Skin of body (tissue), 2 donors: Measurements from ENCODE around the gene OR2S2. TPM values are rescaled to one million over a fixed set of nuclear protein-coding genes. Genes with fewer than 3 reads are reported as not detected.
"Not testable (repeated sequence)": the region's sequence is repeated elsewhere in the genome, so short reads cannot be mapped to it uniquely, and the experiment has no call there.

Experiments
- DNase-seq: peaks from one replicate; lab custom pipeline; 2025; lab: John Stamatoyannopoulos, UW
- total RNA-seq: library from RNA; depleted of rRNA; stranded (reverse); fragments of >200 nt; gene quantifications from one replicate; pipeline ENCODE4 v1.2.3, GENCODE V29; 2014

The OR2S2 gene, protein sequence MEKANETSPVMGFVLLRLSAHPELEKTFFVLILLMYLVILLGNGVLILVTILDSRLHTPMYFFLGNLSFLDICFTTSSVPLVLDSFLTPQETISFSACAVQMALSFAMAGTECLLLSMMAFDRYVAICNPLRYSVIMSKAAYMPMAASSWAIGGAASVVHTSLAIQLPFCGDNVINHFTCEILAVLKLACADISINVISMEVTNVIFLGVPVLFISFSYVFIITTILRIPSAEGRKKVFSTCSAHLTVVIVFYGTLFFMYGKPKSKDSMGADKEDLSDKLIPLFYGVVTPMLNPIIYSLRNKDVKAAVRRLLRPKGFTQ
- total RNA-seq = not detected

DNA sequence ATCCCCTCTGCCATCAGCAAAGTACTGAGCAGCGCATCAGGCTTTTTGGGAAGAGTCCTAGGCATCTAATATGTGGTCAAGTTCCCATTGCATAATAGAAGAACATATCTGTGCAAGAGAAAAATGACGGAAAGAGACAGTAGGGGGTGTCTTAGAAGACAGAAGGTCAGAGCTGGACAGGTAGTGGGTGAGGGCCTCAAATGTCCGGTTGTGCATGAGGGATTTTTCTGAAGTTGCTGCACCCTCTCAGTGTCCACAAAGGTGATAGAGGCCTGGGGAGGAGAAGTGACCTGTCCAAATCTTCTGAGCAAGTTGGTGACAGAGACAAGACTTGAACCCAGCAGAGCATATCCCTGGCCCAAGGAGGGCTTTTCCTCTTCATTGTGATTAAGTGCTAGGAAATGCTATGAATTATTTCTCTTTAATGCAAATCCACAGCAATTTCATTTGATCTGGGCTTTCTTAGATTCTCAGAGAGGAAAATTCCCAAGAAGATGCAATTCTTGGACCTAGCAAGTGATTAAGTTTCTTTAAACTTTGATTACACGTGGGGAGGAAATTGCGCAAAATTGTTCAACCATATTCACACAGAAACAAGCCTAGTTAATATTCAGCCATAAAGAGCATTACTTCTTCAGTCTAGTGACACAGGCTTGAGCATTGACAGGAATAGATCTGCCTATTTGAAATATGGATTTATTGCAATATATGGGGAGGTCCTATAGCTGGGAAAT, at the start of gene OR2S2:
OR2S2 (minus strand) TSS at position 51 of the 734 bp plus-strand sequence. CDS start 56 bp downstream, outside the sequence.
- DNase-seq = no peak

DNA sequence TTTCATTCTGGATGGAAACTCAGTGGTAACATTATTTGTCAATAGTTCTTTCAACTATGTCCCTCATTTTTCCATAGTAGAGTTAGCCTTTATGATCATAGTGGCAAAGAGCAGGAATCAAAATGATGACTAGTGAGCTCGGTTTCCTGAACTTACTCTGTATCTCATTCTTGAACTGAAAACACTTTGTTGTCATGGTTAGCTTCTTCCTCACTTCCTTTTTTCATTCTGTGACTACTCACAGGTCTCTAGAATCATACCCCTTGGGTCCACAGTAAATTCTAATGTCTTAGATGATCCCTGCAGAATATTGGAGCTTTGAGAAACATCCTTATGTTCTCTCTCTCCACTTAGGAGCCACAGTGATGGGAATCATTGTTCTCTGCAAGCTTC, 49.4 kb upstream of the OR2S2 start:
- no peak for DNase-seq

DNA sequence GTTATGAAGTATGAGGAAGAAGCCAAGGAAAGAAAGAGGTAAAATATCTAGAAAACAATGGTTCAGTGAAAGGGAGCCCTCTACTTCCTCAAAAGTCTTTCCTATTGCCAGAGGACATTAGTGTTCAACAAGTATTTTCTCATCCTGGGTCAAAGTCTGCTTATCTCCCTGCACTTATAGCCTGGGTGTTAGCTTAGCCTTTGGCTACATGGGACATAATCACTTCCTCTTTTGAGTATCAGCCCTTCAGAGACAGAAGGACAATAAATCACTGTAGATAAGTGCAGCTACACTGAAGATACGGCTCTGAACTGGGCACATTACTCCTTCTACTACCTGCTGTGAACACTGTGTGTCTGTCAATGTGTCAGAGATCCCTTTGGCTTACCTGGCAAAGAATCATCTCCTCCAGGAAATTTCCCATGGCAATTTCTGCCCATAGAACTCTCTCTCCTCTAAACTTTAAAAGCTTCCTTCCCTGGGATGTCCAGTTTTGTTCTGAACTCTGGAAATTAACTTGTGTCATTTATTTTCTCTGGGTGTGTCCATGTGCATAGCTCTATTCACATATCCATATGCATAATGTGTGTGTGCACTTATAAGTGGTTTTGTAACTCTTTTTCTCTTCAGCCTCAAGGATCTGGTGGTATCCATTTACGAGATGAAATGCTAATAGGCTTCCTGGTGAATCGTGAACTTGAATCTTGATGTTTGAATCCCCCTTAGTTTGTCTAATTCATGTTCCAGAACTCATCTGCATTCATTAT, 48.8 kb upstream of the OR2S2 start:
- DNase-seq = no peak

DNA sequence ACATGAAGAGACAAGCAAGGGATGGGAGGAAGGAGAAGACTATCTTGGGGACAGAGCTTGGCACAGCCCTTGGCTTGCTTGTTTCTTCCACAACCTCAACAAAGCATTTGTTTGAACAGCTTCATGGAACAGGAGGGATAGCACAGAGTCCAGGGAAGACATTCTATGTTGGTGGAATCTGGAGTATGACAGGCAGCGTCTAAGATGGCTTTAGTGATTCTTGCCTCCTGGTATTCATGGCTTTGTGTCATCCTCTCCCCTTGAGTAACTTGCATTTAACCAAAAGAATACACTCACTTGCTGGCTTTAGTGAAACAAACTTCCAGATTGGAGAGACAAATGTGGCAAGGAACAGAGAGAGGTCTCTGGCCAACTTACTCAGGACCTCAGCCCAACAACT, 47.9 kb upstream of the OR2S2 start:
- no peak for DNase-seq

DNA sequence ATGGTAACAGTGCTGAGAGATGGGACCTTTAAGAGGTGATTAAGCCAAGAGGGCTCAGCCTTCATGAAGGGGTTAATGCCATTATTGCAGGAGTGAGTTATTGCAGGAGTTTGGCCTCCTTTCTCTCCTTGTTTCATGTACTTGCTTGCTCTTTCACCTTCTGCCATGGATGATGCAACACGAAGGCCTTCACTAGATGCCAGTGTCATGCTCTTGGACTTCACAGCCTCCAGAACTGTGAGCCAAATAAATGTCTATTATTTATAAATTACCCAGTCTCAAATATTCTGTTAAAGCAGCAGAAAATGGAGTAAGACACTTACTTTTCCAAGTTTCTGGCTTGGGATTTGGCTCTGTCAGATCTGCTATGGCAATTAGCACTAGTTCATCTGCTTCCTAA, 40.4 kb upstream of the OR2S2 start:
- DNase-seq = no peak

DNA sequence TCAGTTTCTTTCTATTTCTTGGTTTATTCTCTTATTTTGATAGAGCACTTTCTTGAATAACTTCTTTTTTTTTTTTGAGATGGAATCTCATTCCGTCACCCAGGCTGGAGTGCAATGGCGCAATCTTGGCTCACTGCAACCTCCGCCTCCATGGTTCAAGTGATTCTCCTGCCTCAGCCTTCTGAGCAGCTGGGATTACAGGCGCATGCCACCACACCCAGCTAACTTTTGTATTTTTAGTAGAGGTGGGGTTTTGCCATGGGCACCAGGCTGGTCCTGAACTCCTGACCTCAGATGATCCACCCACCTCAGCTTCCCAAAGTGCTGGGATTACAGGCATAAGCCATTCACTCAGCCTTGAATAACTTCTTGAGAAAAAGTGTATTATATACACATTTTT, 39.1 kb upstream of the OR2S2 start:
- DNase-seq = not testable (repeated sequence)

DNA sequence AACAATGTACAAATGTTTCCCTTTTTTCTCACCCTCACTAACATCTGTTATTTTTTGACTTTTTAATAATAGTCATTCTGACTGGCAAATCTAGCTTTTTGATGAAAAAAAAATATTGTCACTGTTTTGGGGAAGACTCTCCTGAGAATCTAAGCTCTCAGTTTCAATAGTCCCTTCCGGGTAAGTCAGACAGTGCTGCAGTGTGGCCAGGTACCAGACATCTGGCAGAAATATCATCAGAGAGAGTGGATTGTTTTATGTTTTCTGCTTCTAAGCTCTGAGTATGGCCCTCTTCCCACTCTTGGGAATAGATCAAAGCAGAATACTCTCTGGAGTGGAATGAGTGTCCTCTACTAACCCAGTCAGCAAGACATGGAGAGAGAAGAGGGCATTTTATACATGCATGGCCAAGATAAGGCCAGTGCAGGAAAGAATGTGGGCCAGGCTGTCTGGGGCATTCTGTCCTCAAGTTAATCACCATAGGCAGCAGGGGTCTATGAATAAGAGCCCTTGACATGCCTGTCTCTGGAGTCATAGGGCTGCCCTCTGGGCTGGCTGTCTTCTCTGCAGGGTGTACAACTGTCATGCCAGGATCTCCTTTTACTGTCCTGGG, 38.5 kb upstream of the OR2S2 start:
- DNase-seq = no peak

DNA sequence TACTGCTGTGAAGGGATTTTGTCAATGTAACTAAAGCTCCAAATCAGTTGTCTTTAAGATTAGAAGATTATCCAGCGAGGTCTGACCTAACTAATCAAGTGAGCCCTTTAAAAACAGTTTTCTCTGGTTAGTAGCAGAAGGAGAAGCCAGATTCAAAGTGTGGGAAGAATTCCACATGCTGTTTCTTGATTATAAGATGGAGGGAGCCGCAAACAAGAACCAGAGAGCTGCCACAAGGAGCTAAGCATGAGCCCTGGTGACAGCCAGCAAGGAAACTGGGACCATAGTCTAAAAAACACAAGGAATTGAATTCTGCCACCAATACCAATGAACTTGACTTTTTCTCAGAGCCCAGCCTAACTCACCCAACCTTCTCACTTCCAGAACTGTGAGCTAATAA, 37.0 kb upstream of the OR2S2 start:
- no peak for DNase-seq

DNA sequence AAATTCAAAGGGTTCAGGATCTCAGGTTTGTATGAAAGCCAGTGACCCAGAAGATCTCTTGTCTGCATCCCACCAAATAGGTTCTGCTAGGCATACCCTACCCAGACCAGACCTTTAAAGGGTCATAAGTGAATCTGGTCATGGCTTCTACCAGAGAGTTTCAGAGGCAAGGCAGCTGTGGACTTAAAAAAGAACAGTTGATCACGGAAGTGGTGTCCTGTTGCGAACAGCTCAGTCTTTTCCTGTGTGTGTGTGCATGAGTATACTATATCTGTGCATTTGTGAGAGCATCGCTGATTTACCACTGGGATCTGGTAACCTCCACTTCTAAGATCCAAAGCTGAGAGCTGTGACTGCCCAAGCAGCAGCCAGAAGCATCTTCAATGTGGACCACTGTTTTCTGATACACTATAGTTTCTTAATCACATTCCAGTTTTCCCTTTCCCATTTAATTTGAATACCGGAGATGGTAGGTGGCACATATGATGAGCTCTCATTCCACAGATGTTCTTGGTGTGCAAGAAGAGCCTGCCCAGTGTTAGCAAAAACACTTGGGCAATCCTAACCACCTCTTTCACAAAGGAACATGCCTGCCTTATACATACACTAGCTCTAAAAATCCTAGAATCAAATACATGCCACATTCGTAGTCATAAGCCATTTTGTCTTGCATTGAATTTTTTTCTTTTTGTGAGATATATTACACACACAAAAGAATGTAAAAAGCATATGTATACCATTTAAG, 36.2 kb upstream of the OR2S2 start:
- DNase-seq = no peak

DNA sequence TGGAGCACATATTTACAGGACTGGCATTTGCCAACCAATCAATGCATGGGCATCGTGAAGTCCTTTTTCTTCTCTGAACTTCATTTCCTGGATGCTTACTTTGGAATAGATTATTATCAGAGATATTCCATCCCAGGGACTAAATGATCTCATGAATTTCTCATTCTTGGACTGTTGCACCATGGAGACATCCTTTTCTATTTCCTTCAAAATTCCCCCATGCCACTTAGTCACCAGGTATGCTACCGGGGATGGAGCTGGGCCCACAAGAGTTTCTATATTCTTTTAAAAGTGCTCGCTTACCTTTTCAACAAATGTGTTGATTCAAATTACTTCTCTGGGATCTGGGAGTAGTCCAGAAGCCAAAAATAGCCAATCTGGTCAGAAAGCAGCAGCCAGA, 35.2 kb upstream of the OR2S2 start:
- not testable (repeated sequence) for DNase-seq

DNA sequence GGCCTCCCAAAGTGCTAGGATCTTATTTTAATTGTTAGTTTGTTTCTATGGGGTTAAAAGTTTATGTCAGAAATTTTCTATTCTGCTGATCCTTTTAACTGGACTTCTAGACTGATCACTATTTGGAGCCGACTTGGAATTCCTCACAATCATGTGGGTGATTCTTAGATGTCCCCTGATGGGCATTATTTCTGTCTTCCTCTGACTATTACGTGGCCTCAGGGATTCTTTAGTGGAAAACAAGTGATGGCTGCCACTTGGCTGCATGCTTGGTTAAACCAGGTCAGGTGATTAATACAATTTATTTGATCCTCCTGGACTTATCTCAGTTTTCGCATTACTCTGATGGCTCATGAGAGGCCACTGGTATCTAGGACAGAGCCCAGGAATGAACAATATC, 32.2 kb upstream of the OR2S2 start:
- DNase-seq = no peak

DNA sequence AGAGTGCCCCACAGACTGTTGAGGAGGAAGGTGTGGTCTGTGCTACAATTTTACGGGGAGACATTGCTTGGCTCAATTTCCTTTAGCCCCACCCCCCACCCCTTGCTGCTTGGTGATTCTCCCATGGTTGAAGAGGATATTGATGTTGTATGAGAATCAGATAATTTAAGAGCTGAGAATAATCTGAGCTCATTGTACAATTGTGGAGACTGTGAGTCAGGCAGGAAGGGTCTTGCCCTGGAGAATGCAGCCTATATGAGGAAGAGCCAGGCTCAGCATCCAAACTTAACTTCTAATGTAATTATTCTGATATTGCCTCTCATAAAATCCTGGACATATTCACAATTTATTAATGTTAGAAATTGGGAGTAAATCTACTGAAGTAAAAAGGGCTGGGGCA, 26.1 kb upstream of the OR2S2 start:
- DNase-seq = no peak

DNA sequence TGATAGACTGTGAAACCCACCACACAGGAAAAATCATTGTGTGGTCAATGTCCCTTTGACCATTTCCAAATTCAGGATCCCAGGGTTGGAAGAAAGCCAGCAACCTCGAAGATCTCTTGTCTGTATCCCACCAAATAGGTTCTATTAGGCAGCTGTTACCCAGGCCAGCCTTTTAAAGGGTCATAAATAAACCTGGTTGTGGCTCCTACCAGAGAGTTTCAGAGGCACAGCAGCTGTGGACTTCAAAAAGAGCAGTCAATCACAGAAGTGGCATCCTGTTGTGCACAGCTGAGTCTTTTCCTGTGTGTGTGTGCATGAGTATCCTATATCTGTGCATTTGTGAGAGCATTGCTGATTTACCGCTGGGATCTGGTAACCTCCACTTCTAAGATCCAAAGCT, 23.7 kb upstream of the OR2S2 start:
- no peak for DNase-seq

DNA sequence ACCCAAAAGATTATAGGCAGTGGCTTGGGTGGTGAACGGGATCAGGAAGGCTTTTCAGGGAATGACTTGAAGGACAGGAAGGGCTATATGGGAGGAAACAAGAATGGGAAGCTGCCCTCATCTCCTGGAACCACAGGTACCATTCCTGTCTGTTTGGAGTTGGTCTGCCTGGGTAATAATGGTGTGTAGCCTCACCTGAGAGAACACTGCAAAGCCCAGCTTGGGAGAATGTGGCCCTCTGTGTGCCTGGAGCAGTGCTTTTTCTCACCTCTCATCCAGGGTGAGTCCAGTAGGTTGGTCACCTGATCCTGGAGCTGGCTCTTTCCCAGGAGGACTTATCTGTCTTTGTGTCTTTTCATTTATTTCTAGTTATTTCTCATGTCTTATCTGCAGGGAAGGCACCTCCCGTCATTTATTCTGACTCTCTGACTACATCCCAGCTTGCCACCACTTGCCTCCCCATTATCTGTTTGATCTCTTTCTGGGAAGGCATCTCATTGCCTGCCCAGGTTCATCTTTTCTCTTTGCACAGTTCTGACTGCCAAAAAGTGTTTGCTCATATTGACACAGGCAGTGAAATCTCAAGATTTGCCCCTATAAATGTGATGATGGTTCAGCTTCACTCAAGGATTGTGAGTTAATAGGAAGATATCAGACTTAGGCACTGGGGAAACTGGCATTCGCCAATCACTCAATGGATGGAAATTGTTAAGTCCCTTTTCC, 22.5 kb upstream of the OR2S2 start:
- no peak for DNase-seq

DNA sequence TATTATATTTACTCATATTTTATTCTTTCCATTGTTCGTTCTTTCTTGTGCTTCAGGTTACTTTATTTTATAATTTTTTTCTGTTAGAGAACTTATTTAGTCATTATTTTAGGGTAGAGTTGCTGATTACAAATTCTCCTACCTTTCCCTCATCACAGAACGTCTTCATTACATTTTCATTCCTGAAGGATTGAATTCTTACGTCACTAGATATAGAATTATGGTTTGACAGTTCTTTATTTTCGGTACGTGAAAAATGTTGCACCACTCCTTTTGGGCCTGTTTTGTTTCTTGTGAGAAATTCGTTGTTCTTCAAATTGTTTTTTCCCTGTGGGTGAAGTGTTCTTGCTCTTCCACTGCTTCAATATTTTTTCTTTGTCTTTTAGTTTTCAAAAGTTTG, 20.8 kb upstream of the OR2S2 start:
- no peak for DNase-seq

DNA sequence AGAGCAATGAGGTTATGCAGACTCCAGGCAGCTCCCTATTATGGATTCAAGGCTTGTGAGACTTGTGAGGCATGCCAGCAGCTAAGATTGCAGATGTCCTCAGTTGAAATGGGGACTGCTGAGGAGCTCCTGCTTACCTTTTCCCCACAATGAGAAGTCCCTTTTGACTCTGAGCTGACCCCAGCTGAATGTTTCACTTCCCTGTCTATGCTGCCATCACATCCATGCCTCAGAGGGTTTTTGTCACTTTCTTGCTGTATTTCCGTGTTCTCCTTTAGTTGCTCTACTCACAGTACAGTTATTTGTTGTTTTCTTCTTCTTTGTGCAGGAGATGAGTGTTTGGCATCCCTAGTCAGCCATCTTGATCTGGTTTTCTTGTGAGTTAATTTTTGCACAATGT, 18.8 kb upstream of the OR2S2 start:
- no peak for DNase-seq

DNA sequence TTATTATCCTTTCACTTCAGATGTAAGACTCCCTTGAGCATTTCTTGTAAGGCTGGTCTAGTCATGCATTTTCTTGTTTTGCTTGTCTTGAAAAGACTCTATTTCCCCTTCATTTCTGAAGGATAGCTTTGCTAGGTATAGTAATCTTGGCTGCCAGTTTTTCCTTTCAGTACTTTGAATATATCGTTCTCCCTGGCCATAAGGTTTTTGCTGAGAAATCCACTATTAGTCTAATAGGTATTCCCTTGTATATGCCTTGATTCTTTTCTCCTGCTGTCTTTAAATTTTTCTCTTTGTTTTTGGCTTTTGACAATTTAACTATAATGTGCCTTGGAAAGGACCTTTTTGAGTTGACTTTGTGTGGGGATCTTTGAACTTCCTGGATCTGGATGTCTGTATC, 16.8 kb upstream of the OR2S2 start:
- no peak for DNase-seq

DNA sequence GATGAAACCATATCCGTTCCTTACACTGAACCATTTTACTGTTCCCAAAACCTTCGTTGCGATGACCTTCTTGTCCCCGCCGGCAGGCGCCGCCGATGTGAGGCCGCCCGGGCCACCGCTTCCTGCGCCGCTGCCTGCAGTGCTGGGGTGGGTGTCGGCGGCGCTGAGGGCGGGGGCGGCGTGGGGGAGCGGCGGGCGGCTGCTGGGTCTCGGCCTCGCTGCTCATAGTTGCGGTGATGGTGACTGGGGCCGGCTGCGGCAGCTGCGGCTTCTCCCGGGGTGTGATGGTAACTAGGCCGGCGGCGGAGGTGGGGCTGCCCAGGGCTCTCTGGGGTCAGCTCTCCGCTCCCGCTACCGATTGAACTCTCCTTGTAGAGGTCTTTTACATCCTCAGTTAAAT, 14.1 kb upstream of the OR2S2 start:
- no peak for DNase-seq

DNA sequence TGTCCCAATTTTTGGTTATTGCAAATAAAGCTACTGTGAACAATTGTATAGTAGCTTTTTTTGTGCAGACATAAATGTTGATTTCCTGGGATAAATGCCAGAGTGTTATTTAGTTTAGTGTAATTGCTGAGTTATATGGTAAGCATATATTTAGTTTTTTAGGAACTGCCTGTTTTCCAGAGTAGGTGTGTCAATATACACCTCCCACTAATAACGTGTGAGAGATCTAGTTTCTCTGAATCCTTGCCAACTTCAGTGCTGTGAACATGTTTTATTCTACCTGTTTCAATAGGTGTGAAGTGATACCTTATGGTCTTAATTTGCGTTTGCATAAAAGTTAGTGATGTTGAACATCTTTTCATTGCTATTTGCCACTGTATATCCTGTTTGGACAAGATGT, 9.1 kb upstream of the OR2S2 start:
- DNase-seq = no peak

DNA sequence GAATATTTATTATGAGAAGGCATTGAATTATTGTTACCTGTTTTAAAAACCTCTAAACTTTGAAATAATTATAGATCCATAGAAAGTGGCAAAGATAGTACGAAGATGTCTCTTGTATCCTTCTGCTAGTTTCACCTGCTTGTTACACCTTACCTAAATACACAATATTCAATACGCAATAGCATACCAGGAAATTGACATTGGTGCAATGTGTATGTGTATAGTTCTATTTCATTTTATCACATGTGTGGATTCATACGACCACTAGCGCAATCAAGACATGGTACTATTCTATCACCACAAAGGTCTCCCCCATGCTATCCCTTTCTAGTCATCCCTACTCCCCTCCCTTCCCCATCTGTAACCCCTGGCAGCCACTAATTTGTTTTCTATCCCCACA, 8.5 kb upstream of the OR2S2 start:
- no peak for DNase-seq

DNA sequence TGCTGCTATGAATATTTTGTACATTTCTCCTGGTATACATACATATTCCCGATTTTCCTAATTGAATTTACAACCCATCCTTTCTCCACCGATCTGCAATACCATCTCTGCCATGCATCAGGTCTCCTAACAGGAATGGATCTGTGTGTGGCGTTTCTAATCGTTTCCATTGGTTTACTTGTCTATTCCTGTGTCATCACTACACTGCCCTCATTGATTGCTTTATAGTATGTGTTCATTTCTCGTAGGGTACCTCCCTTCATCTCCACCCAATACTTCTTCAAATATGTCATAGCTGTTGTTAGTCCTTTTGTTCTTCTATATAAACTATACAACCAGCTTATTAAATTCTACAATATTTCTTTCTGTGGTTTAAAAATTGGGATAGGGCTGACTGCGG, 7.1 kb upstream of the OR2S2 start:
- no peak for DNase-seq
